ENCODE results near the gene GNGT1.
A peak's percentile ranks its signal among the peaks of the same experiment; 100 is the strongest.

GNGT1 gene

DNA sequence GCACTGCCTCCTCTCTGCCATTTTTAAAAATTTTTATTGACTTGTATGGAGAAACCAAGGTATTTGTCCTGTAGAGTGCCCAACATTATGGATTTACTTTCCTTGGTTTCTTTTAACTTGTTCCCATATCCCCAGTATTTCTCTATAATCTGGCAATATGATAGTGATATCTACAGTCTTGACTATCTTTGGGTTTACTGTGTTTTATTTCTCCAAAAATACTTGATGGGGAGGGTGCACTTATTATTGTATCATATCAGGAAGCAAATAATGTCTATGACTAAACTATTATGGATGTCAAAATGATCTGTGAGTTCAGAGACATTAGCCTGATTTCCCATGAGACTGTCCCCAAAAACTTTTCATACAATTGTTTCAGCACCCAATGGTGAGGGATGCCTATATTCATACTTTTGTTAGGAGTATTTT lies 22.4 kb upstream of the GNGT1 start:
- H3K9ac ChIP-seq (ENCODE audit: low read depth, low read length) = no peak overlapping the region
- no peaks in the 10 kb centered on the region for H3K9me3 ChIP-seq (replicated peaks; ENCODE audit: low read length)
- H3K27me3 ChIP-seq (ENCODE audit: control insufficient read depth, insufficient read depth, low read length) = no peaks in the 10 kb centered on the region
- no peak overlapping the region for H3K4me3 ChIP-seq (ENCODE audit: low read length)
- peaks cover 12% of the 10 kb centered on the region for H3K4me1 ChIP-seq (ENCODE audit: control insufficient read depth, insufficient read depth, low read length)
- H3K36me3 ChIP-seq (ENCODE audit: insufficient read depth, low read length) = no peaks in the 10 kb centered on the region
- no peak overlapping the region for H3K4me2 ChIP-seq (ENCODE audit: low read length)

- Histone ChIP-seq H3K36me3 (ENCODE audit: insufficient read depth, low read length) (no peaks in the 10 kb centered on the region), H3K9ac (ENCODE audit: low read depth, low read length) (no peak overlapping the region), H3K4me1 (ENCODE audit: control insufficient read depth, insufficient read depth, low read length) (peaks cover 15% of the 10 kb centered on the region), H3K9me3 (replicated peaks; ENCODE audit: low read length) (no peaks in the 10 kb centered on the region), H3K27me3 (ENCODE audit: control insufficient read depth, insufficient read depth, low read length) (no peaks in the 10 kb centered on the region), H3K4me2 (ENCODE audit: low read length) (no peak overlapping the region), H3K4me3 (ENCODE audit: low read length) (no peak overlapping the region)
These were observed 21.8 kb upstream of the GNGT1 start for GRCh38 chr7:93884541-93884940.

GRCh38 chr7:93889261-93889660 lies 17.1 kb upstream of the GNGT1 start:
- Histone ChIP-seq H3K27me3 (ENCODE audit: control insufficient read depth, insufficient read depth, low read length) (no peaks in the 10 kb centered on the region), H3K4me1 (ENCODE audit: control insufficient read depth, insufficient read depth, low read length) (peaks cover 9% of the 10 kb centered on the region), H3K9ac (ENCODE audit: low read depth, low read length) (peak overlapping the region; percentile 81), H3K4me2 (ENCODE audit: low read length) (peak overlapping the region; percentile 91), H3K4me3 (ENCODE audit: low read length) (peak overlapping the region; percentile 84), H3K9me3 (replicated peaks; ENCODE audit: low read length) (no peaks in the 10 kb centered on the region), H3K36me3 (ENCODE audit: insufficient read depth, low read length) (no peaks in the 10 kb centered on the region)

GRCh38 chr7:93890041-93890463 lies 16.3 kb upstream of the GNGT1 start:
- no peaks in the 10 kb centered on the region for H3K27me3 ChIP-seq (ENCODE audit: control insufficient read depth, insufficient read depth, low read length)
- peak overlapping the region; percentile 91 for H3K4me2 ChIP-seq (ENCODE audit: low read length)
- H3K36me3 ChIP-seq (ENCODE audit: insufficient read depth, low read length) = no peaks in the 10 kb centered on the region
- H3K4me3 ChIP-seq (ENCODE audit: low read length) = peak overlapping the region; percentile 84
- peaks cover 15% of the 10 kb centered on the region for H3K4me1 ChIP-seq (ENCODE audit: control insufficient read depth, insufficient read depth, low read length)
- no peaks in the 10 kb centered on the region for H3K9me3 ChIP-seq (replicated peaks; ENCODE audit: low read length)
- H3K9ac ChIP-seq (ENCODE audit: low read depth, low read length) = peak overlapping the region; percentile 81

- peaks cover 15% of the 10 kb centered on the region for H3K4me1 ChIP-seq (ENCODE audit: control insufficient read depth, insufficient read depth, low read length)
- H3K4me3 ChIP-seq (ENCODE audit: low read length) = peak within 1 kb of the TSS; percentile 84
- H3K36me3 ChIP-seq (ENCODE audit: insufficient read depth, low read length) = no peaks in the 10 kb centered on the region
- H3K4me2 ChIP-seq (ENCODE audit: low read length) = peak within 1 kb of the TSS; percentile 91
- no peaks in the 10 kb centered on the region for H3K9me3 ChIP-seq (replicated peaks; ENCODE audit: low read length)
- H3K27me3 ChIP-seq (ENCODE audit: control insufficient read depth, insufficient read depth, low read length) = no peaks in the 10 kb centered on the region
- peak within 1 kb of the TSS; percentile 81 for H3K9ac ChIP-seq (ENCODE audit: low read depth, low read length)
These were observed 15.8 kb upstream of the GNGT1 start, which contains the start of gene TFPI2 for GRCh38 chr7:93890464-93891068. Gene TFPI2, minus strand, starts transcription at chr7:93890753. Its CDS starts 75 bp downstream, at chr7:93890678.

GRCh38 chr7:93894426-93894825 lies 11.9 kb upstream of the GNGT1 start:
- Histone ChIP-seq H3K36me3 (ENCODE audit: insufficient read depth, low read length) (no peaks in the 10 kb centered on the region), H3K9ac (ENCODE audit: low read depth, low read length) (no peak overlapping the region), H3K27me3 (ENCODE audit: control insufficient read depth, insufficient read depth, low read length) (no peaks in the 10 kb centered on the region), H3K4me3 (ENCODE audit: low read length) (no peak overlapping the region), H3K9me3 (replicated peaks; ENCODE audit: low read length) (no peaks in the 10 kb centered on the region), H3K4me1 (ENCODE audit: control insufficient read depth, insufficient read depth, low read length) (peaks cover 11% of the 10 kb centered on the region), H3K4me2 (ENCODE audit: low read length) (no peak overlapping the region)

- H3K9ac ChIP-seq (ENCODE audit: low read depth, low read length) = no peak overlapping the region
These were observed 11.3 kb upstream of the GNGT1 start for GRCh38 chr7:93894966-93895640.

GRCh38 chr7:93895859-93896600 lies 10.3 kb upstream of the GNGT1 start:
- no peaks in the 10 kb centered on the region for H3K27me3 ChIP-seq (ENCODE audit: control insufficient read depth, insufficient read depth, low read length)

More at GRCh38 chr7:93894966-93895640, 11.3 kb upstream of the GNGT1 start:
- Histone ChIP-seq H3K36me3 (ENCODE audit: insufficient read depth, low read length) (no peaks in the 10 kb centered on the region), H3K4me1 (ENCODE audit: control insufficient read depth, insufficient read depth, low read length) (peaks cover 6% of the 10 kb centered on the region), H3K27me3 (ENCODE audit: control insufficient read depth, insufficient read depth, low read length) (no peaks in the 10 kb centered on the region), H3K9me3 (replicated peaks; ENCODE audit: low read length) (no peaks in the 10 kb centered on the region), H3K4me3 (ENCODE audit: low read length) (no peak overlapping the region), H3K4me2 (ENCODE audit: low read length) (no peak overlapping the region)

DNA sequence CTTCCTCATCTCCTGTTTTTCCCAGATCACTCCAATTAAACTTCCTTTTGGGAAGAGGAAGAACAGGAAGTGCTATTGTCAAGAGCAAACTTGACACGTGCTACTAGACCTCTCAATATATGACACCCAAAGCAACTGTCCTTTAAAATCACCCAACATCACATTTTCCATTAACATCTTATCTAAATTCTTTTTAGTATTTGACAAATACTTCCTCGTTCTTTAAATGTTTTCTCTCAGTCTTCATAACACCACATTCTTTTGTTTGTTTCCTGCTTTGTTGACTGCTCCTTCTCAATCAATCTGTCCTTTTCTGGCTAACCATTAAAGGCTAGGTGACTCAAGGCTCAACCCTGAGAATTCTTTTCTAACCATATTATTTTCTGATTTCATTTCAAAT lies 8.7 kb upstream of the GNGT1 start:
- H3K9me3 ChIP-seq (replicated peaks; ENCODE audit: low read length) = no peaks in the 10 kb centered on the region
- H3K36me3 ChIP-seq (ENCODE audit: insufficient read depth, low read length) = no peaks in the 10 kb centered on the region
- no peak overlapping the region for H3K4me2 ChIP-seq (ENCODE audit: low read length)
- no peaks in the 10 kb centered on the region for H3K27me3 ChIP-seq (ENCODE audit: control insufficient read depth, insufficient read depth, low read length)
- H3K4me3 ChIP-seq (ENCODE audit: low read length) = no peak overlapping the region
- peaks cover 6% of the 10 kb centered on the region for H3K4me1 ChIP-seq (ENCODE audit: control insufficient read depth, insufficient read depth, low read length)
- H3K9ac ChIP-seq (ENCODE audit: low read depth, low read length) = no peak overlapping the region

More at GRCh38 chr7:93895859-93896600, 10.3 kb upstream of the GNGT1 start:
- Histone ChIP-seq H3K36me3 (ENCODE audit: insufficient read depth, low read length) (no peaks in the 10 kb centered on the region), H3K9me3 (replicated peaks; ENCODE audit: low read length) (no peaks in the 10 kb centered on the region), H3K4me1 (ENCODE audit: control insufficient read depth, insufficient read depth, low read length) (peaks cover 6% of the 10 kb centered on the region), H3K9ac (ENCODE audit: low read depth, low read length) (no peak overlapping the region), H3K4me3 (ENCODE audit: low read length) (no peak overlapping the region), H3K4me2 (ENCODE audit: low read length) (no peak overlapping the region)

DNA sequence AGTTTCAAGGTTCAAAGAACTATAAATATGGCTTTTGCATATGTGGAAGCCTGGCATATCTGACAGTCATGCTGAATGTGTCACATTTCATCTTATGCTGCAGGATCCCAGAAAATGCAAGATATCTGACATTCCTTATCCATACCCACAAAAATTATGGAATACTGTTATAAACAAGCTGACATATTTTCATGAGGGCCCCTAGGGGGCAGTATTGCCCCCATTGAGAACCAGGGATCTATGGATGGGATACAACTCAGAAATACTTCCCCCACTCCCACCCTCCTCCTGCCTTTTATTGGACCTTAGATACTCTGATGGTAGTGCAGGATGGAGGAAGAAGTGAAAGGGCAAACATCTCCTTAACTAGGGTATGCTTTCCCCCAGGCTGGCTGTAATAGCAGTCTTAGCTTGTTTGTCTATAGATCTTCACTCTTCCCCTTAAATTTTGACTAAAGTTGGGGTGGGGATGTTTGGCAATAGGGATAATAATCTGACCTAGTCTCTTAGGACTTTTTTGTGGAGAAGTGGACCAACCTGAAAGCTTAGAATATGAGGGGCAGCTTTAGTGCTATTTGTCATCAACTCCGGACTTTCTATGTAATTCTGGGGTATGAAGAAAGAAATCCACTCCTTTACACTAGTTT lies 3.5 kb upstream of the GNGT1 start:
- H3K4me1 ChIP-seq (ENCODE audit: control insufficient read depth, insufficient read depth, low read length) = no peaks in the 10 kb centered on the region
- H3K9me3 ChIP-seq (replicated peaks; ENCODE audit: low read length) = no peaks in the 10 kb centered on the region
- H3K9ac ChIP-seq (ENCODE audit: low read depth, low read length) = no peak overlapping the region
- no peak overlapping the region for H3K4me3 ChIP-seq (ENCODE audit: low read length)
- H3K4me2 ChIP-seq (ENCODE audit: low read length) = no peak overlapping the region
- no peaks in the 10 kb centered on the region for H3K36me3 ChIP-seq (ENCODE audit: insufficient read depth, low read length)
- no peaks in the 10 kb centered on the region for H3K27me3 ChIP-seq (ENCODE audit: control insufficient read depth, insufficient read depth, low read length)
